HCT116 (cell line): ENCODE results near the gene YY1. TPM values are rescaled to one million over a fixed set of nuclear protein-coding genes. Genes with fewer than 3 reads are reported as not detected.

ENCODE experiments used
- ATAC-seq: fragments of 200-7000 bp; cut with Tn5 transposase; 2 replicates; pipeline ENCODE4 v1.9.1; 2020; ENCODE audit warnings: mild to moderate bottlenecking, moderate library complexity
- BruUV-seq: library from RNA; stranded (reverse); fragments of 400-500 nt; replicated peaks from 2 replicates; lab custom pipeline; 2021; lab: Mats Ljungman, UMichigan
- CTCF ChIA-PET: fragments of 300-600 bp; sonication (Branson Sonifier 250); formaldehyde crosslinking; loops from one replicate; lab custom pipeline; 2021; ENCODE audit warnings: antibody characterized with exemption; lab: Charles Lee
- POLR2A ChIA-PET: fragments of 300-600, 350-600 bp; sonication (Branson Sonifier 250); formaldehyde crosslinking; loops from one replicate; lab custom pipeline; 2021; ENCODE audit warnings: antibody characterized with exemption; lab: Charles Lee
- RAD21 ChIA-PET, 2 experiments: fragments of 300-600 bp; sonication (Branson Sonifier 250); formaldehyde crosslinking; loops; one replicate each; lab custom pipeline; 2023; ENCODE audit warnings: low total read pairs in 2 of 2; ENCODE audit not compliant: uncharacterized antibody in 2 of 2, unreplicated experiment in 2 of 2, low non-redundant PET in 1 of 2; lab: Charles Lee
- DNase-seq: peaks from one replicate; pipeline ENCODE4 v3.0.0-alpha.2; 2010; ENCODE audit warnings: low read depth, low spot score
- H2AFZ ChIP-seq: fragments of 200-600 bp; shearing (Covaris generic), sonication (generic); 2 replicates; pipeline ENCODE4 v1.6.1; 2017; ENCODE audit warnings: low read depth, mixed run types, mixed read lengths, antibody characterized with exemption, low read length; ENCODE audit not compliant: poor library complexity, severe bottlenecking
- H3K27ac ChIP-seq: 2 replicates; pipeline ENCODE4 v1.5.1; 2012; ENCODE audit warnings: low read depth, low read length
- H3K27me3 ChIP-seq: fragments of 200-600 bp; sonication (generic); 2 replicates; pipeline ENCODE4 v1.6.1; 2016; ENCODE audit warnings: mixed run types, low read length, mixed read lengths; ENCODE audit not compliant: insufficient read depth
- H3K36me3 ChIP-seq, 2 experiments: fragments of 200-500 bp in 1 of 2; fragments of 200-600 bp in 1 of 2; sonication (Bioruptor generic) in 1 of 2; sonication (generic) in 1 of 2; 2 replicates each; pipeline versions ENCODE4 v1.5.1 to v1.6.1; 2014 to 2016; ENCODE audit warnings: low read length in 2 of 2, inconsistent platforms in 1 of 2, mixed read lengths in 1 of 2, mixed run types in 1 of 2; ENCODE audit not compliant: insufficient read depth in 2 of 2, control insufficient read depth in 1 of 2
- H3K4me1 ChIP-seq, 2 experiments: fragments of 200-600 bp in 1 of 2; sonication (generic) in 1 of 2; 2 replicates each; pipeline versions ENCODE4 v1.5.1 to v1.6.1; 2012 to 2017; ENCODE audit warnings: low read length in 2 of 2, inconsistent platforms in 1 of 2, mild to moderate bottlenecking in 1 of 2, mixed read lengths in 1 of 2, mixed run types in 1 of 2, moderate library complexity in 1 of 2; ENCODE audit not compliant: insufficient read depth in 2 of 2, control insufficient read depth in 1 of 2
- H3K4me2 ChIP-seq: fragments of 200-600 bp; sonication (generic); 2 replicates; pipeline ENCODE4 v1.6.1; 2017; ENCODE audit warnings: mixed run types, low read length, mixed read lengths
- H3K4me3 ChIP-seq, 2 experiments: fragments of 200-600 bp in 1 of 2; sonication (generic) in 1 of 2; replicated peaks in 1 of 2; 2 replicates each; pipeline ENCODE4 v1.5.1; 2011 to 2016; ENCODE audit warnings: low read length in 2 of 2, control low read depth in 1 of 2, low read depth in 1 of 2, mild to moderate bottlenecking in 1 of 2, mixed read lengths in 1 of 2, mixed run types in 1 of 2
- H3K79me2 ChIP-seq: fragments of 200-600 bp; sonication (generic); 2 replicates; pipeline ENCODE4 v1.6.1; 2017; ENCODE audit warnings: mild to moderate bottlenecking, mixed run types, low read length, moderate library complexity, mixed read lengths; ENCODE audit not compliant: insufficient read depth
- H3K9ac ChIP-seq: fragments of 200-600 bp; sonication (generic); 2 replicates; pipeline ENCODE4 v1.6.1; 2016; ENCODE audit warnings: low read length, mixed read lengths
- H3K9me2 ChIP-seq: fragments of 200-600 bp; sonication (generic), shearing (Covaris generic); 2 replicates; pipeline ENCODE4 v1.6.1; 2017; ENCODE audit warnings: mixed run types, mild to moderate bottlenecking, moderate library complexity; ENCODE audit not compliant: insufficient read depth
- H3K9me3 ChIP-seq, 2 experiments: fragments of 200-500 bp in 1 of 2; fragments of 200-600 bp in 1 of 2; sonication (Bioruptor generic) in 1 of 2; sonication (generic) in 1 of 2; 2 replicates each; pipeline ENCODE4 v1.6.1; 2014 to 2017; ENCODE audit warnings: low read length in 2 of 2, mixed read lengths in 2 of 2, inconsistent platforms in 1 of 2, low read depth in 1 of 2, mild to moderate bottlenecking in 1 of 2, mixed run types in 1 of 2, moderate library complexity in 1 of 2; ENCODE audit not compliant: control insufficient read depth in 1 of 2, insufficient read depth in 1 of 2
- H4K20me1 ChIP-seq: fragments of 200-600 bp; sonication (generic), shearing (Covaris generic); 2 replicates; pipeline ENCODE4 v1.6.1; 2017; ENCODE audit warnings: mixed run types, mild to moderate bottlenecking, moderate library complexity; ENCODE audit not compliant: insufficient read depth
- CEBPB ChIP-seq: IDR thresholded peaks from 2 replicates; pipeline ENCODE4 v1.6.1; 2012; ENCODE audit warnings: low read depth
- CTCF ChIP-seq, 3 experiments: fragments of 200-600 bp in 1 of 3; sonication (generic) in 1 of 3; IDR thresholded peaks in 2 of 3; conservative IDR thresholded peaks in 1 of 3; 2 replicates each; pipeline ENCODE4 v1.5.1; 2012 to 2017; ENCODE audit warnings: low read depth in 2 of 3, low read length in 2 of 3, antibody characterized with exemption in 1 of 3, borderline replicate concordance in 1 of 3, control low read depth in 1 of 3, mild to moderate bottlenecking in 1 of 3, mixed read lengths in 1 of 3, mixed run types in 1 of 3, moderate library complexity in 1 of 3; ENCODE audit not compliant: insufficient read depth in 1 of 3
- EGR1 ChIP-seq: IDR thresholded peaks from 2 replicates; pipeline ENCODE4 v1.6.1; 2012; ENCODE audit warnings: low read depth
- EZH2 ChIP-seq: fragments of 200-600 bp; sonication (generic); IDR thresholded peaks from 2 replicates; pipeline ENCODE4 v1.6.1; 2017; ENCODE audit warnings: antibody characterized with exemption, mixed run types
- FOSL1 ChIP-seq: IDR thresholded peaks from 2 replicates; pipeline ENCODE4 v1.6.1; 2012; ENCODE audit warnings: low read depth
- MAX ChIP-seq: IDR thresholded peaks from 2 replicates; pipeline ENCODE4 v1.6.1; 2012
- POLR2A ChIP-seq: IDR thresholded peaks from 2 replicates; pipeline ENCODE4 v1.7.0; 2011; ENCODE audit warnings: borderline replicate concordance; ENCODE audit not compliant: insufficient read depth, insufficient read length; ENCODE audit errors: extremely low read depth
- REST ChIP-seq: IDR thresholded peaks from 2 replicates; pipeline ENCODE4 v1.6.1; 2012; ENCODE audit warnings: low read depth
- SRF ChIP-seq: IDR thresholded peaks from 2 replicates; pipeline ENCODE4 v1.6.1; 2012; ENCODE audit warnings: low read depth
- YY1 ChIP-seq: IDR thresholded peaks from 2 replicates; pipeline ENCODE4 v1.6.1; 2011; ENCODE audit warnings: low read length, low read depth, moderate library complexity, mild to moderate bottlenecking; ENCODE audit not compliant: insufficient replicate concordance; ENCODE audit errors: extremely low read depth
- ZBTB33 ChIP-seq: IDR thresholded peaks from 2 replicates; pipeline ENCODE4 v1.6.1; 2011; ENCODE audit warnings: mild to moderate bottlenecking, low read length, moderate library complexity; ENCODE audit not compliant: insufficient replicate concordance; ENCODE audit errors: extremely low read depth
- ZFX ChIP-seq: fragments of 450-650 bp; IDR thresholded peaks from 2 replicates; pipeline ENCODE4 v1.6.1; 2017
- ZNF274 ChIP-seq: fragments of 200-500 bp; sonication (Bioruptor generic); IDR thresholded peaks from 2 replicates; pipeline ENCODE4 v1.6.1; 2014; ENCODE audit warnings: mild to moderate bottlenecking, low read depth, low read length, inconsistent platforms
- intact Hi-C: fragments of 100-400 bp; cut with micrococcal nuclease; formaldehyde crosslinking; loops from 2 replicates; pipeline ENCODE4 v1.10.0; 2022
- total RNA-seq: library from RNA; stranded (reverse); gene quantifications from one replicate; pipeline ENCODE4 v1.2.1, GENCODE V29; 2021; ENCODE audit not compliant: unreplicated experiment

The YY1 gene
- total RNA-seq, 1 experiment from 2014 or later: 111 TPM

GRCh38 chr14:100222224-100223093 lies 16.5 kb upstream of the YY1 start (continued):
- no peak for TF ChIP-seq YY1
- no peak for TF ChIP-seq EZH2
- TF ChIP-seq ZNF274: no peak
- TF ChIP-seq ZFX: no peak
- no peak for TF ChIP-seq CEBPB
- TF ChIP-seq MAX: no peak
- no peak for TF ChIP-seq ZBTB33
- no peak for TF ChIP-seq EGR1
- no peak for TF ChIP-seq FOSL1

GRCh38 chr14:100223332-100224201 lies 15.4 kb upstream of the YY1 start:
- H3K4me1 ChIP-seq: peaks cover 4 to 14% of the 10 kb centered on the region in 2 experiments
- H3K4me3 ChIP-seq: no peak overlapping the region
- intact Hi-C loops: no loop called here
- no peak overlapping the region for H3K27ac ChIP-seq
- no peak overlapping the region for H2AFZ ChIP-seq
- H3K9me3 ChIP-seq: no peaks in the 10 kb centered on the region
- H3K9ac ChIP-seq: no peak overlapping the region
- H3K79me2 ChIP-seq: no peaks in the 10 kb centered on the region
- no peak for DNase-seq
- BruUV-seq: no TSS peak
- H3K27me3 ChIP-seq: no peaks in the 10 kb centered on the region
- no peak overlapping the region for H3K4me2 ChIP-seq
- RAD21 ChIA-PET: no interaction called here
- no peak for ATAC-seq
- CTCF ChIA-PET: interaction anchor here (1.3 to 2.1 kb wide), 2 partner anchors 8 to 31 kb away, joined by 4 read pairs; no protein-coding TSS in a partner anchor
- POLR2A ChIA-PET: interaction anchor here (1.7 to 2.3 kb wide), 2 partner anchors 9 to 162 kb away, joined by 3 to 17 read pairs; no protein-coding TSS in a partner anchor
- H3K36me3 ChIP-seq: no peaks in the 10 kb centered on the region
- no peaks in the 10 kb centered on the region for H4K20me1 ChIP-seq
- no peaks in the 10 kb centered on the region for H3K9me2 ChIP-seq
- TF ChIP-seq REST (no peak), SRF (no peak), CTCF (IDR thresholded peaks at IDR 0.05 in 2 of 3, conservative IDR thresholded peaks at IDR 0.05 in 1 of 3; ENCODE audit: borderline replicate concordance in 1 of 3, insufficient read depth in 1 of 3, low read depth in 2 of 3, low read length in 2 of 3) (no peak), FOSL1 (no peak), POLR2A (no peak)
